Smooth muscle cell (in vitro differentiated cells): Measurements from ENCODE around the gene RASA1. TPM values are rescaled to one million over a fixed set of nuclear protein-coding genes. Genes with fewer than 3 reads are reported as not detected.
A peak's percentile ranks its signal among the peaks of the same experiment; 100 is the strongest.

Experiments used
- DNase-seq: peaks from one replicate; lab custom pipeline; 2025; ENCODE audit not compliant: unreplicated experiment; lab: John Stamatoyannopoulos, UW
- H2AFZ ChIP-seq: fragments of 200-600 bp; sonication (generic); 2 replicates; pipeline ENCODE4 v1.6.0; 2016; ENCODE audit warnings: antibody characterized with exemption, low read depth, mild to moderate bottlenecking
- H3F3A ChIP-seq: fragments of 200-600 bp; sonication (generic); 2 replicates; pipeline ENCODE4 v1.6.0; 2017; ENCODE audit warnings: antibody characterized with exemption, low read depth
- H3K27ac ChIP-seq: fragments of 200-600 bp; sonication (generic); 2 replicates; pipeline ENCODE4 v1.5.1; 2016; ENCODE audit warnings: low read depth, mild to moderate bottlenecking
- H3K27me3 ChIP-seq: fragments of 200-600 bp; sonication (generic); 2 replicates; pipeline ENCODE4 v1.6.1; 2016; ENCODE audit warnings: low read depth, mild to moderate bottlenecking
- H3K36me3 ChIP-seq: fragments of 200-600 bp; sonication (generic); 2 replicates; pipeline ENCODE4 v1.5.1; 2016; ENCODE audit warnings: low read depth
- H3K4me1 ChIP-seq: fragments of 200-600 bp; sonication (generic); 2 replicates; pipeline ENCODE4 v1.5.1; 2016; ENCODE audit warnings: low read depth
- H3K4me2 ChIP-seq: fragments of 200-600 bp; sonication (generic); 2 replicates; pipeline ENCODE4 v1.6.0; 2016; ENCODE audit warnings: mild to moderate bottlenecking
- H3K4me3 ChIP-seq: fragments of 200-600 bp; sonication (generic); 2 replicates; pipeline ENCODE4 v1.5.1; 2016; ENCODE audit warnings: mild to moderate bottlenecking
- H3K79me2 ChIP-seq: fragments of 200-600 bp; sonication (generic); 2 replicates; pipeline ENCODE4 v1.6.0; 2016; ENCODE audit warnings: low read depth, mild to moderate bottlenecking
- H3K9ac ChIP-seq: fragments of 200-600 bp; sonication (generic); 2 replicates; pipeline ENCODE4 v1.6.0; 2016; ENCODE audit warnings: low read depth
- H3K9me3 ChIP-seq: fragments of 200-600 bp; sonication (generic); replicated peaks from 2 replicates; pipeline ENCODE4 v1.5.1; 2016; ENCODE audit warnings: low read depth
- H4K20me1 ChIP-seq: fragments of 200-600 bp; sonication (generic); 2 replicates; pipeline ENCODE4 v1.6.0; 2016; ENCODE audit warnings: low read depth
- WGBS: methylation state at CpG from one replicate; pipeline ENCODE4 v1.1.7; 2016; ENCODE audit warnings: low lambda C conversion rate; 5-methylcytosine and 5-hydroxymethylcytosine counted together
- polyA plus RNA-seq: library from polyadenylated mRNA; unstranded; fragments of >200 nt; fragmentation: Nextera tagmentation; extraction: Ambion mirVana; gene quantifications from 2 replicates; pipeline ENCODE4 v1.2.1, GENCODE V29; 2016
- total RNA-seq: library from RNA; depleted of rRNA; stranded (reverse); fragments of >200 nt; gene quantifications from 2 replicates; pipeline ENCODE4 v1.2.3, GENCODE V29; 2014
- TF ChIP-seq, protein P1 (sequence below): fragments of 200-600 bp; sonication (generic); IDR thresholded peaks from 2 replicates; pipeline ENCODE4 v1.5.1; 2017; ENCODE audit warnings: borderline replicate concordance, mild to moderate bottlenecking, antibody characterized with exemption; ENCODE audit not compliant: insufficient read depth, poor library complexity, severe bottlenecking

The RASA1 gene
- total and polyA plus RNA-seq, 2 experiments from 2014 or later: 28.9 to 59.6 TPM

DNA sequence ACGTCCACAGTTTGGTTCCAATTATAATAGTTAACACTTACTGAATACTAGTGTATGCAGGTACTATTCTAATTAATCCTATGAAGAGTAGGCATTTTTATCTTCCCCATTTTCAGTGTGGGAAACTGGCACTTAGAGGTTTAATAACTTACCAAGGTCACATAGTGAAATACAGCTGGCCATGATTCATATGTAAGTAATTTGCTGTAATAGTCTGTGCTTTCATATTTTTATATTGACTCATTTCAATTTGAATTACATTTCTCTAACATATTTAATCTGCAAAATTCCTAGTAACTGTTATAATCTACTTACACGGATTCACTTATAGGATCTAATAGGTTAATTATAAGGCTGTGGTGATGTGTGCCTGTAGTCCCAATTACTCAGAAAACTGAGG lies 125.6 kb downstream of the RASA1 start:
- peak overlapping the region; percentile 77 for H3K27ac ChIP-seq
- WGBS: 76% methylated on average over 2 of the region's 2 CpGs
- peaks cover 7% of the 10 kb centered on the region for H3F3A ChIP-seq
- no peak overlapping the region for H3K4me3 ChIP-seq
- H4K20me1 ChIP-seq: peaks cover 10% of the 10 kb centered on the region
- TF ChIP-seq, protein P1, sequence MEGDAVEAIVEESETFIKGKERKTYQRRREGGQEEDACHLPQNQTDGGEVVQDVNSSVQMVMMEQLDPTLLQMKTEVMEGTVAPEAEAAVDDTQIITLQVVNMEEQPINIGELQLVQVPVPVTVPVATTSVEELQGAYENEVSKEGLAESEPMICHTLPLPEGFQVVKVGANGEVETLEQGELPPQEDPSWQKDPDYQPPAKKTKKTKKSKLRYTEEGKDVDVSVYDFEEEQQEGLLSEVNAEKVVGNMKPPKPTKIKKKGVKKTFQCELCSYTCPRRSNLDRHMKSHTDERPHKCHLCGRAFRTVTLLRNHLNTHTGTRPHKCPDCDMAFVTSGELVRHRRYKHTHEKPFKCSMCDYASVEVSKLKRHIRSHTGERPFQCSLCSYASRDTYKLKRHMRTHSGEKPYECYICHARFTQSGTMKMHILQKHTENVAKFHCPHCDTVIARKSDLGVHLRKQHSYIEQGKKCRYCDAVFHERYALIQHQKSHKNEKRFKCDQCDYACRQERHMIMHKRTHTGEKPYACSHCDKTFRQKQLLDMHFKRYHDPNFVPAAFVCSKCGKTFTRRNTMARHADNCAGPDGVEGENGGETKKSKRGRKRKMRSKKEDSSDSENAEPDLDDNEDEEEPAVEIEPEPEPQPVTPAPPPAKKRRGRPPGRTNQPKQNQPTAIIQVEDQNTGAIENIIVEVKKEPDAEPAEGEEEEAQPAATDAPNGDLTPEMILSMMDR: no peak
- peaks cover 36% of the 10 kb centered on the region for H3K36me3 ChIP-seq
- H3K4me1 ChIP-seq: no peaks in the 10 kb centered on the region
- H2AFZ ChIP-seq: no peak overlapping the region
- H3K9me3 ChIP-seq: no peaks in the 10 kb centered on the region
- no peak overlapping the region for H3K9ac ChIP-seq
- H3K79me2 ChIP-seq: no peaks in the 10 kb centered on the region
- peak overlapping the region; percentile 17 for H3K4me2 ChIP-seq
- DNase-seq: no peak
- H3K27me3 ChIP-seq: no peaks in the 10 kb centered on the region

DNA sequence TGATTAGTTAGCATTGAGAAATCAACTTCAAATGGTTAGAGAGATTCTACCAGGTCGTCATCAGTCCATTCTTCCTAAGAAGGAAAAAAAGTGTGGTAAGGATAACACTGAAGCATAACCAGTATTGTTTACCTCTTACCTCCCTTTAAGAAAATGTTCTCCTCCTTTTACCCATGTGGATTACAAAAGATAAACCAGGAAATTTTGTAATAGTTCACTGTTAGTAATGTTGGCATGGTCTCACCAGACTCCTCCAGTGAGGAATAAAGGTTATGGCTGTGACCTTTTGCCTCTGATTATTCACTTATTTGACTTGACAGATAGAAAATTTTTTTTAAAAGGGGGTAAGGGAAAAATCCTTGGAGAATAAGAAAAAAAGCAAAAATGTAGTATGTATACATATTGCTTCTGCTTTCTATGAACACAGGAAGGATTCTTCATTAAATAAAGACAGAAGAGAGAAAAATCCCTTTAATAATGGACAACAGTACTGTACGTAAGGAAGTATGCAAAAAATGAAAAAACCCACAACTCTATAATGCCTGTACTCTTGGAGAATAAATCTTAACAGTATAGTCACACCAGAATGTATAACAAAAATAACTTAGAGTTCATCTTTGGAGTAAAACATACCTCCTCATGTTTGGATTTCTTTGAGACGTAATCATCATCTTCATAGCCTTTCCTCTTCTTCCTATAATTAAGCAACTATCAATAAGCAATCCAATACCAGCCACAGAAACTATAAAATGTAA lies 126.9 kb downstream of the RASA1 start:
- Histone ChIP-seq H4K20me1 (peaks cover 10% of the 10 kb centered on the region), H3K9me3 (no peaks in the 10 kb centered on the region), H2AFZ (no peak overlapping the region), H3K27me3 (no peaks in the 10 kb centered on the region), H3K9ac (no peak overlapping the region), H3K79me2 (no peaks in the 10 kb centered on the region), H3F3A (peaks cover 12% of the 10 kb centered on the region), H3K27ac (peak overlapping the region; percentile 77), H3K4me1 (no peaks in the 10 kb centered on the region), H3K36me3 (peaks cover 28% of the 10 kb centered on the region), H3K4me3 (no peak overlapping the region), H3K4me2 (no peak overlapping the region)
- TF ChIP-seq, protein P1: no peak
- 87% methylated on average over 3 of the region's 3 CpGs for WGBS
- DNase-seq: no peak

DNA sequence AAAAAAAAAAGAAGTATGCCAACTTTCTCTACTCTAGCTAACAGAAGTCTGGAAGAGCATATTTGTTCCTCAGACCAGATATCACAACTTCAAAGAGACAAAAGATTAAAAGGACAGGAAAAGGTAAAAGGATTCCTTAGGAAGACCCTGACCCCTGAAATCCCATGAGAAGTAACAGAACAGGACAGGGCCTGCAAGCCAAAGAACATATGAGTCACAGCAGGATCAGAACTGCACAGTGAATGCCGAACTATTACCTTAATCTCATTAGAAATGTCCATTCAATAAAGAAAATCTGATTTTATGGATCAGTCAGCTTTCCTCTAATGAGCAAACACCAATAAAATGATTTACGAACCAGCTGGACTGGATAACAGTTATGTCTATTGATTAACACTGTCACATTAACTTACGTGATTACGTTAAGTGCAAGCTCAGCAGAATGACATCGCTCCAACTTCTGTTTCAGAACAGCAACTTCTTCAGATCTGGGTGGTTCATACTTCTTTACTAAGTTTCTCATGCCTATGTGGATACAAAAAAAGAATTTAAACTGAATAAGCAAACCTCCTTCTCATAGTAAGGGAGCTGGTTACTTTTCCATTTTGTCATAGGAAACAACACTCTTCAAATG lies 131.4 kb downstream of the RASA1 start:
- H3K36me3 ChIP-seq: peaks cover 28% of the 10 kb centered on the region

More for the DNA sequence above, 131.4 kb downstream of the RASA1 start:
- Histone ChIP-seq H3K79me2 (no peaks in the 10 kb centered on the region), H3K9ac (no peak overlapping the region), H3K9me3 (peaks cover 8% of the 10 kb centered on the region), H3K4me1 (no peaks in the 10 kb centered on the region), H3F3A (peaks cover 23% of the 10 kb centered on the region), H2AFZ (no peak overlapping the region), H4K20me1 (peaks cover 15% of the 10 kb centered on the region), H3K4me3 (no peak overlapping the region), H3K27ac (peak overlapping the region; percentile 6), H3K27me3 (no peaks in the 10 kb centered on the region), H3K4me2 (no peak overlapping the region)
- 83% methylated on average over 5 of the region's 5 CpGs for WGBS
- TF ChIP-seq, protein P1: no peak
- no peak for DNase-seq
